Suprapubic skin (tissue), 4 donors: ENCODE results near the gene HDDC3. TPM values are rescaled to one million over a fixed set of nuclear protein-coding genes. Genes with fewer than 3 reads are reported as not detected.
"Not testable (repeated sequence)": the region's sequence is repeated elsewhere in the genome, so short reads cannot be mapped to it uniquely, and the experiment has no call there.

ENCODE experiments used
- DNase-seq, 2 donors: peaks; one replicate each; pipeline ENCODE4 v3.0.0-alpha.2; 2019; ENCODE audit warnings: low spot score in 2 of 2
- H3K27ac ChIP-seq: fragments of 200-600 bp; sonication (generic); one replicate; pipeline ENCODE4 v1.5.1; 2019
- H3K27me3 ChIP-seq: fragments of 200-600 bp; sonication (generic); one replicate; pipeline ENCODE4 v1.5.1; 2019
- H3K36me3 ChIP-seq: fragments of 200-600 bp; sonication (generic); one replicate; pipeline ENCODE4 v1.5.1; 2019
- H3K4me1 ChIP-seq: fragments of 200-600 bp; sonication (generic); one replicate; pipeline ENCODE4 v1.5.1; 2019
- H3K4me3 ChIP-seq: fragments of 200-600 bp; sonication (generic); one replicate; pipeline ENCODE4 v1.5.1; 2019; ENCODE audit warnings: mild to moderate bottlenecking
- H3K9me3 ChIP-seq: fragments of 200-600 bp; sonication (generic); one replicate; pipeline ENCODE4 v1.5.1; 2019
- CTCF ChIP-seq, 2 donors: fragments of 200-600 bp in 1 of 2; fragments of 450-650 bp in 1 of 2; sonication (generic) in 1 of 2; IDR thresholded peaks; one replicate each; pipeline ENCODE4 v1.5.1; 2016 to 2019; ENCODE audit warnings: antibody characterized with exemption in 2 of 2, mild to moderate bottlenecking in 1 of 2, moderate library complexity in 1 of 2
- EP300 ChIP-seq: sonication (generic); formaldehyde crosslinking; IDR thresholded peaks from one replicate; pipeline ENCODE4 v1.6.1; 2017; ENCODE audit warnings: antibody characterized with exemption
- POLR2A ChIP-seq, 2 donors: fragments of 450-650 bp; IDR thresholded peaks; one replicate each; pipeline ENCODE4 v1.6.1; 2017; ENCODE audit warnings: antibody characterized with exemption in 2 of 2, mild to moderate bottlenecking in 2 of 2, moderate library complexity in 2 of 2
- POLR2AphosphoS5 ChIP-seq, 3 donors: sonication (generic); formaldehyde crosslinking; IDR thresholded peaks; one replicate each; pipeline ENCODE4 v1.6.1; 2017; ENCODE audit warnings: antibody characterized with exemption in 3 of 3
- WGBS: methylation state at CpG from one replicate; pipeline ENCODE4 v1.1.5; 2018; 5-methylcytosine and 5-hydroxymethylcytosine counted together
- total RNA-seq, 4 donors: library from RNA; depleted of rRNA; stranded (reverse); fragments of >200 nt; gene quantifications; one replicate each; pipeline ENCODE4 v1.1.0, GENCODE V29; 2016

The HDDC3 gene
- total RNA-seq, 4 donors from 2014 or later, result 13.5 to 119 (median 17.0) TPM

GRCh38 chr15:90930861-90931574 is 1.3 kb downstream of the HDDC3 start:
- H3K9me3 ChIP-seq, result no peaks in the 10 kb centered on the region
- H3K27ac ChIP-seq, result peak overlapping the region; percentile 82
- no peaks in the 10 kb centered on the region for H3K27me3 ChIP-seq
- no peak for DNase-seq
- 52% methylated on average over 15 of the region's 15 CpGs for WGBS
- TF ChIP-seq POLR2A (IDR thresholded peaks at IDR 0.05), result no peak
- no peak for TF ChIP-seq POLR2AphosphoS5 (IDR thresholded peaks at IDR 0.05)
- no peak for TF ChIP-seq CTCF (IDR thresholded peaks at IDR 0.05)
- TF ChIP-seq EP300, result no peak
- peak overlapping the region; percentile 64 for H3K4me3 ChIP-seq
- H3K36me3 ChIP-seq, result no peaks in the 10 kb centered on the region
- H3K4me1 ChIP-seq, result peaks cover 60% of the 10 kb centered on the region

- Histone ChIP-seq H3K4me3 (peak overlapping the region; percentile 64), H3K27ac (peak overlapping the region; percentile 82), H3K9me3 (no peaks in the 10 kb centered on the region), H3K4me1 (peaks cover 46% of the 10 kb centered on the region), H3K27me3 (no peaks in the 10 kb centered on the region), H3K36me3 (no peaks in the 10 kb centered on the region)
- no peak for DNase-seq
- WGBS, result 45% methylated on average over 21 of the region's 21 CpGs
- TF ChIP-seq EP300 (no peak), POLR2A (IDR thresholded peaks at IDR 0.05) (no peak), CTCF (IDR thresholded peaks at IDR 0.05) (no peak), POLR2AphosphoS5 (IDR thresholded peaks at IDR 0.05) (no peak)
Observed at GRCh38 chr15:90929246-90930019, 2.9 kb downstream of the HDDC3 start.

GRCh38 chr15:90928106-90928505 is 4.2 kb downstream of the HDDC3 start:
- H3K4me1 ChIP-seq, result peaks cover 36% of the 10 kb centered on the region
- not testable (repeated sequence) for H3K27me3 ChIP-seq, DNase-seq, H3K27ac ChIP-seq, H3K4me3 ChIP-seq, H3K36me3 ChIP-seq, H3K9me3 ChIP-seq
- 89% methylated on average over 7 of the region's 7 CpGs for WGBS

- peaks cover 26% of the 10 kb centered on the region for H3K4me1 ChIP-seq
Observed at GRCh38 chr15:90926766-90927165, 5.6 kb downstream of the HDDC3 start.

GRCh38 chr15:90924375-90924774 is 8.0 kb downstream of the HDDC3 start:
- TF ChIP-seq POLR2AphosphoS5 (IDR thresholded peaks at IDR 0.05) (no peak), POLR2A (IDR thresholded peaks at IDR 0.05) (no peak), CTCF (IDR thresholded peaks at IDR 0.05) (no peak), EP300 (no peak)
- Histone ChIP-seq H3K36me3 (peaks cover 23% of the 10 kb centered on the region), H3K4me1 (peaks cover 5% of the 10 kb centered on the region), H3K27me3 (no peaks in the 10 kb centered on the region), H3K9me3 (no peaks in the 10 kb centered on the region), H3K4me3 (no peak overlapping the region), H3K27ac (no peak overlapping the region)
- WGBS, result 86% methylated on average over 5 of the region's 5 CpGs
- no peak for DNase-seq

More at GRCh38 chr15:90926766-90927165, 5.6 kb downstream of the HDDC3 start:
- not testable (repeated sequence) for H3K27ac ChIP-seq, H3K27me3 ChIP-seq, H3K9me3 ChIP-seq, H3K4me3 ChIP-seq, H3K36me3 ChIP-seq, DNase-seq
- WGBS, result 92% methylated on average over 10 of the region's 10 CpGs

- 93% methylated on average over 7 of the region's 7 CpGs for WGBS
- H3K36me3 ChIP-seq, result peaks cover 39% of the 10 kb centered on the region
- not testable (repeated sequence) for H3K9me3 ChIP-seq, H3K27me3 ChIP-seq, H3K4me3 ChIP-seq, DNase-seq, H3K27ac ChIP-seq, H3K4me1 ChIP-seq
Observed at GRCh38 chr15:90922712-90923322, 9.5 kb downstream of the HDDC3 start.
